Fibroblast of lung (primary cell): ENCODE data around the gene DCAF16. TPM values are rescaled to one million over a fixed set of nuclear protein-coding genes. Genes with fewer than 3 reads are reported as not detected.

Source experiments
- DNase-seq, 2 donors: peaks; one replicate each; pipeline versions ENCODE4 v3.0.0 to v3.0.0-alpha.2; 2010; ENCODE audit warnings: low read depth in 2 of 2
- H2AFZ ChIP-seq: 2 replicates; pipeline ENCODE4 v1.5.1; 2012; ENCODE audit warnings: low read length, control low read depth, inconsistent platforms
- H3K27ac ChIP-seq: 2 replicates; pipeline ENCODE4 v1.5.1; 2011; ENCODE audit warnings: low read length, control low read depth; ENCODE audit not compliant: insufficient read depth
- H3K27me3 ChIP-seq: 2 replicates; pipeline ENCODE4 v1.5.1; 2011; ENCODE audit warnings: mild to moderate bottlenecking, low read length; ENCODE audit not compliant: control insufficient read depth, insufficient read depth
- H3K36me3 ChIP-seq: 2 replicates; pipeline ENCODE4 v1.5.1; 2011; ENCODE audit warnings: low read length; ENCODE audit not compliant: control insufficient read depth, insufficient read depth
- H3K4me1 ChIP-seq: 2 replicates; pipeline ENCODE4 v1.5.1; 2011; ENCODE audit warnings: low read length; ENCODE audit not compliant: control insufficient read depth, insufficient read depth; ENCODE audit errors: extremely low read depth
- H3K4me2 ChIP-seq: 2 replicates; pipeline ENCODE4 v1.5.1; 2011; ENCODE audit warnings: low read length, control low read depth; ENCODE audit not compliant: insufficient read depth; ENCODE audit errors: extremely low read depth
- H3K4me3 ChIP-seq, 4 experiments: fragments of 200-600 bp in 1 of 4; sonication (generic) in 1 of 4; replicated peaks in 1 of 4; 2 replicates each; pipeline ENCODE4 v1.5.1; 2011 to 2016; ENCODE audit warnings: low read length in 4 of 4, low read depth in 3 of 4, mild to moderate bottlenecking in 3 of 4, control low read depth in 2 of 4, inconsistent platforms in 1 of 4, mixed read lengths in 1 of 4; ENCODE audit not compliant: insufficient read depth in 1 of 4; ENCODE audit errors: control extremely low read depth in 1 of 4
- H3K79me2 ChIP-seq: 2 replicates; pipeline ENCODE4 v1.5.1; 2012; ENCODE audit warnings: mild to moderate bottlenecking, low read length, inconsistent platforms; ENCODE audit not compliant: control insufficient read depth, insufficient read depth
- H3K9ac ChIP-seq: 2 replicates; pipeline ENCODE4 v1.5.1; 2011; ENCODE audit warnings: mild to moderate bottlenecking, low read length, control low read depth; ENCODE audit not compliant: insufficient read depth
- H3K9me3 ChIP-seq: 2 replicates; pipeline ENCODE4 v1.5.1; 2012; ENCODE audit warnings: low read depth, low read length; ENCODE audit not compliant: control insufficient read depth, insufficient read depth
- H4K20me1 ChIP-seq: 2 replicates; pipeline ENCODE4 v1.5.1; 2011; ENCODE audit warnings: low read length; ENCODE audit not compliant: control insufficient read depth, insufficient read depth; ENCODE audit errors: extremely low read depth
- CTCF ChIP-seq, 2 donors: IDR thresholded peaks in 1 of 2; conservative IDR thresholded peaks in 1 of 2; 1 replicate in 1 of 2; 2 replicates in 1 of 2; pipeline ENCODE4 v1.5.1; 2011 to 2012; ENCODE audit warnings: low read length in 2 of 2, control low read depth in 1 of 2, inconsistent platforms in 1 of 2, low read depth in 1 of 2, mild to moderate bottlenecking in 1 of 2
- EZH2 ChIP-seq: IDR thresholded peaks from 2 replicates; pipeline ENCODE4 v1.5.1; 2012; ENCODE audit warnings: low read length, control low read depth, mild to moderate bottlenecking; ENCODE audit errors: missing control alignments
- polyA plus RNA-seq, 2 donors: library from polyadenylated mRNA; depleted of rRNA in 1 of 2; stranded (reverse) in 1 of 2; unstranded in 1 of 2; fragments of >200 nt; gene quantifications; 2 replicates each; pipeline ENCODE4 v1.2.1, GENCODE V29; 2011 to 2012; ENCODE audit warnings: missing spikeins in 1 of 2
- total RNA-seq: library from RNA; depleted of rRNA; stranded (reverse); fragments of >200 nt; gene quantifications from 2 replicates; pipeline ENCODE4 v1.2.1, GENCODE V29; 2014

Gene DCAF16
- total and polyA plus RNA-seq, 2 donors (not counting 1 experiment from before 2014, with no cell fraction given), result 20.0 to 25.4 TPM

- Histone ChIP-seq H3K4me3 (no peak overlapping the region), H3K4me1 (no peaks in the 10 kb centered on the region), H3K27me3 (peaks cover 4% of the 10 kb centered on the region), H3K79me2 (no peaks in the 10 kb centered on the region), H3K9ac (no peak overlapping the region), H3K9me3 (no peaks in the 10 kb centered on the region), H3K4me2 (no peak overlapping the region), H4K20me1 (no peaks in the 10 kb centered on the region), H2AFZ (no peak overlapping the region), H3K27ac (no peak overlapping the region), H3K36me3 (no peaks in the 10 kb centered on the region)
- peak in 1 of 2 donors; percentile 56 for DNase-seq
- TF ChIP-seq CTCF (conservative IDR thresholded peaks at IDR 0.05 in 1 of 2, IDR thresholded peaks at IDR 0.05 in 1 of 2; ENCODE audit: low read depth in 1 of 2, low read length in 2 of 2) (no peak), EZH2 (no peak)
Measured at GRCh38 chr4:17786567-17786966, 24.0 kb downstream of the DCAF16 start.

- Histone ChIP-seq H4K20me1 (no peaks in the 10 kb centered on the region), H3K27me3 (peaks cover 8% of the 10 kb centered on the region)
Measured at GRCh38 chr4:17785858-17786257, 24.7 kb downstream of the DCAF16 start.

More at GRCh38 chr4:17785858-17786257, 24.7 kb downstream of the DCAF16 start:
- Histone ChIP-seq H3K79me2 (no peaks in the 10 kb centered on the region), H3K27ac (no peak overlapping the region), H3K4me3 (no peak overlapping the region), H3K9ac (no peak overlapping the region), H3K4me2 (no peak overlapping the region), H3K4me1 (peaks cover 1% of the 10 kb centered on the region), H3K9me3 (no peaks in the 10 kb centered on the region), H3K36me3 (no peaks in the 10 kb centered on the region), H2AFZ (no peak overlapping the region)
- TF ChIP-seq CTCF (conservative IDR thresholded peaks at IDR 0.05 in 1 of 2, IDR thresholded peaks at IDR 0.05 in 1 of 2; ENCODE audit: low read depth in 1 of 2, low read length in 2 of 2) (no peak), EZH2 (no peak)
- no peak for DNase-seq
